ENCODE results near the gene SLC22A7. TPM values are rescaled to one million over a fixed set of nuclear protein-coding genes. Genes with fewer than 3 reads are reported as not detected.

SLC22A7 gene
- total and polyA plus RNA-seq, 2 of the 8 experiments (the other 6 are each of a cell fraction or from before 2014, with no cell fraction given) = not detected

- no peak for TF ChIP-seq CTBP2 (IDR thresholded peaks at IDR 0.05; ENCODE audit: borderline replicate concordance, insufficient read depth, insufficient read length, low read length)
- no peak for TF ChIP-seq E2F6 (IDR thresholded peaks at IDR 0.05)
- no peak for TF ChIP-seq RXRA (IDR thresholded peaks at IDR 0.05; ENCODE audit: insufficient read depth, low read depth, low read length)
- TF ChIP-seq KDM1A (IDR thresholded peaks at IDR 0.05; ENCODE audit: borderline replicate concordance, low read length) = no peak
- TF ChIP-seq SUZ12 (IDR thresholded peaks at IDR 0.05; ENCODE audit: low read length) = no peak
Measured at GRCh38 chr6:43336382-43336781, 38.3 kb downstream of the SLC22A7 start (continued).
